ENCODE data around the gene PGAP3.
"Not testable (repeated sequence)": the region's sequence is repeated elsewhere in the genome, so short reads cannot be mapped to it uniquely, and the experiment has no call there.

The PGAP3 gene

GRCh38 chr17:39729280-39729851 lies 41.5 kb upstream of the PGAP3 start:
- H3K4me3 ChIP-seq (ENCODE audit: low read length): peak overlapping the region; percentile 90
- no peak for TF ChIP-seq CTCF (conservative IDR thresholded peaks at IDR 0.05; ENCODE audit: low read length)
- no peak for DNase-seq (ENCODE audit: low read depth)

GRCh38 chr17:39727556-39727955 lies 39.7 kb upstream of the PGAP3 start:
- no peak overlapping the region for H3K4me3 ChIP-seq (ENCODE audit: low read length)
- DNase-seq (ENCODE audit: low read depth): no peak
- TF ChIP-seq CTCF (conservative IDR thresholded peaks at IDR 0.05; ENCODE audit: low read length): no peak

GRCh38 chr17:39726617-39727016 lies 38.8 kb upstream of the PGAP3 start:
- DNase-seq (ENCODE audit: low read depth): no peak
- TF ChIP-seq CTCF (conservative IDR thresholded peaks at IDR 0.05; ENCODE audit: low read length): no peak
- no peak overlapping the region for H3K4me3 ChIP-seq (ENCODE audit: low read length)

- DNase-seq (ENCODE audit: low read depth); H3K4me3 ChIP-seq (ENCODE audit: low read length): not testable (repeated sequence)
These were observed 38.1 kb upstream of the PGAP3 start for GRCh38 chr17:39725923-39726322.

- DNase-seq (ENCODE audit: low read depth): no peak
- no peak overlapping the region for H3K4me3 ChIP-seq (ENCODE audit: low read length)
- TF ChIP-seq CTCF (conservative IDR thresholded peaks at IDR 0.05; ENCODE audit: low read length): no peak
These were observed 36.9 kb upstream of the PGAP3 start for GRCh38 chr17:39724731-39725130.

GRCh38 chr17:39722965-39723848 lies 35.4 kb upstream of the PGAP3 start:
- TF ChIP-seq CTCF (conservative IDR thresholded peaks at IDR 0.05; ENCODE audit: low read length): no peak
- no peak for DNase-seq (ENCODE audit: low read depth)
- H3K4me3 ChIP-seq (ENCODE audit: low read length): no peak overlapping the region

GRCh38 chr17:39722104-39722503 lies 34.2 kb upstream of the PGAP3 start:
- no peak for DNase-seq (ENCODE audit: low read depth)
- no peak for TF ChIP-seq CTCF (conservative IDR thresholded peaks at IDR 0.05; ENCODE audit: low read length)
- no peak overlapping the region for H3K4me3 ChIP-seq (ENCODE audit: low read length)

Measured in AG10803 (cell line).